SK-N-SH treated with all-trans-retinoic acid at 6 μM for 48 hours (cell line): ENCODE results near the gene MAPRE2.

Experiments
- ATAC-seq: fragments of 200-7000 bp; cut with Tn5 transposase; 3 replicates; pipeline ENCODE4 v1.9.1; 2020; ENCODE audit warnings: mild to moderate bottlenecking, moderate library complexity
- ARNTL ChIP-seq: fragments of 450-650 bp; formaldehyde crosslinking; IDR thresholded peaks from 2 replicates; pipeline ENCODE4 v1.5.0; 2020; ENCODE audit warnings: low read depth, mild to moderate bottlenecking, moderate library complexity, borderline replicate concordance
- BACH2 ChIP-seq: fragments of 250-450 bp; sonication (Bioruptor Pico); IDR thresholded peaks from 2 replicates; pipeline ENCODE4 v1.9.0; 2021; ENCODE audit warnings: mild to moderate bottlenecking, borderline replicate concordance
- CREB5 ChIP-seq: fragments of 250-450 bp; sonication (Bioruptor Pico); IDR thresholded peaks from 2 replicates; pipeline ENCODE4 v1.5.1; 2020; ENCODE audit warnings: low read depth, mild to moderate bottlenecking, moderate library complexity
- CSDC2 ChIP-seq: fragments of 250-450 bp; sonication (Bioruptor Pico); IDR thresholded peaks from 2 replicates; pipeline ENCODE4 v1.5.0; 2020; ENCODE audit warnings: mild to moderate bottlenecking, moderate library complexity
- CSRNP3 ChIP-seq: fragments of 250-450 bp; sonication (Bioruptor Pico); IDR thresholded peaks from 2 replicates; pipeline ENCODE4 v1.5.1; 2021; ENCODE audit warnings: mild to moderate bottlenecking, moderate library complexity
- ESRRG ChIP-seq: fragments of 250-450 bp; sonication (Bioruptor Pico); IDR thresholded peaks from 2 replicates; pipeline ENCODE4 v1.6.1; 2021; ENCODE audit warnings: mild to moderate bottlenecking
- GLIS3 ChIP-seq: fragments of 250-450 bp; sonication (Bioruptor Pico); IDR thresholded peaks from 2 replicates; pipeline ENCODE4 v1.5.0; 2020; ENCODE audit warnings: mild to moderate bottlenecking, moderate library complexity
- OSR1 ChIP-seq: fragments of 250-450 bp; sonication (Bioruptor Pico); IDR thresholded peaks from 2 replicates; pipeline ENCODE4 v1.8.0; 2022; ENCODE audit warnings: moderate library complexity, mild to moderate bottlenecking, inconsistent platforms
- POU6F1 ChIP-seq: fragments of 250-450 bp; sonication (Bioruptor Pico); IDR thresholded peaks from 2 replicates; pipeline ENCODE4 v1.8.0; 2021; ENCODE audit warnings: low read depth, mild to moderate bottlenecking, moderate library complexity, borderline replicate concordance
- PPARA ChIP-seq: fragments of 250-450 bp; sonication (Bioruptor Pico); IDR thresholded peaks from 2 replicates; pipeline ENCODE4 v1.5.0; 2020; ENCODE audit warnings: mild to moderate bottlenecking, borderline replicate concordance
- RARB ChIP-seq: fragments of 250-450 bp; sonication (Bioruptor Pico); IDR thresholded peaks from 2 replicates; pipeline ENCODE4 v1.8.0; 2021; ENCODE audit warnings: mild to moderate bottlenecking, moderate library complexity
- SNAI2 ChIP-seq: fragments of 250-450 bp; sonication (Bioruptor Pico); IDR thresholded peaks from 2 replicates; pipeline ENCODE4 v1.5.0; 2020; ENCODE audit warnings: mild to moderate bottlenecking, moderate library complexity
- TCF4 ChIP-seq: fragments of 250-450 bp; sonication (Bioruptor Pico); IDR thresholded peaks from 2 replicates; pipeline ENCODE4 v1.8.0; 2021; ENCODE audit warnings: mild to moderate bottlenecking, moderate library complexity, borderline replicate concordance
- TOX ChIP-seq: fragments of 250-450 bp; sonication (Bioruptor Pico); IDR thresholded peaks from 2 replicates; pipeline ENCODE4 v1.8.0; 2021; ENCODE audit warnings: mild to moderate bottlenecking, moderate library complexity, borderline replicate concordance
- TSHZ2 ChIP-seq: fragments of 250-450 bp; sonication (Bioruptor Pico); IDR thresholded peaks from 2 replicates; pipeline ENCODE4 v1.5.0; 2020; ENCODE audit warnings: mild to moderate bottlenecking, moderate library complexity
- ZFP3 ChIP-seq: fragments of 250-450 bp; sonication (Bioruptor Pico); IDR thresholded peaks from 2 replicates; pipeline ENCODE4 v1.5.0; 2020; ENCODE audit warnings: mild to moderate bottlenecking, moderate library complexity
- ZFP30 ChIP-seq: fragments of 450-650 bp; formaldehyde crosslinking; IDR thresholded peaks from 2 replicates; pipeline ENCODE4 v1.5.0; 2022; ENCODE audit warnings: mild to moderate bottlenecking, moderate library complexity
- ZNF565 ChIP-seq: fragments of 450-650 bp; formaldehyde crosslinking; conservative IDR thresholded peaks from 2 replicates; pipeline ENCODE4 v1.5.0; 2020; ENCODE audit warnings: low read depth, mild to moderate bottlenecking, moderate library complexity
- ZNF70 ChIP-seq: fragments of 450-650 bp; formaldehyde crosslinking; IDR thresholded peaks from 2 replicates; pipeline ENCODE4 v1.5.0; 2020; ENCODE audit warnings: mild to moderate bottlenecking, moderate library complexity
- ZNF8 ChIP-seq: fragments of 450-650 bp; formaldehyde crosslinking; IDR thresholded peaks from 2 replicates; pipeline ENCODE4 v1.5.0; 2020; ENCODE audit warnings: mild to moderate bottlenecking, moderate library complexity

Gene MAPRE2

GRCh38 chr18:35130236-35130635 is 89.0 kb downstream of the MAPRE2 start:
- ATAC-seq = no peak
- TF ChIP-seq PPARA (CRISPR knock-in tag) (no peak), BACH2 (CRISPR knock-in tag) (no peak), CREB5 (CRISPR knock-in tag) (no peak), TOX (CRISPR knock-in tag) (no peak), OSR1 (CRISPR knock-in tag) (no peak), ZNF70 (CRISPR knock-in tag) (no peak), SNAI2 (CRISPR knock-in tag) (no peak), ZFP30 (no peak), ESRRG (CRISPR knock-in tag) (no peak), TCF4 (CRISPR knock-in tag) (no peak), ZNF8 (CRISPR knock-in tag) (no peak), POU6F1 (no peak), CSDC2 (no peak), TSHZ2 (CRISPR knock-in tag) (no peak), GLIS3 (CRISPR knock-in tag) (no peak)

GRCh38 chr18:35131387-35132020 is 90.3 kb downstream of the MAPRE2 start:
- TF ChIP-seq ZNF565 (CRISPR knock-in tag) (no peak), PPARA (CRISPR knock-in tag) (no peak), CSRNP3 (no peak), RARB (no peak), SNAI2 (CRISPR knock-in tag) (no peak), ZNF8 (CRISPR knock-in tag) (no peak), TSHZ2 (CRISPR knock-in tag) (no peak), ARNTL (no peak), OSR1 (CRISPR knock-in tag) (no peak), TOX (CRISPR knock-in tag) (no peak), CSDC2 (no peak), TCF4 (CRISPR knock-in tag) (no peak), CREB5 (CRISPR knock-in tag) (no peak), ZFP3 (CRISPR knock-in tag) (no peak), ESRRG (CRISPR knock-in tag) (no peak)
- no peak for ATAC-seq
